CD4-positive, alpha-beta T cell treated with Interleukin-21 for 1 hour (primary cell): Measurements from ENCODE around the gene C20orf141.
"Not testable (repeated sequence)": the region's sequence is repeated elsewhere in the genome, so short reads cannot be mapped to it uniquely, and the experiment has no call there.

Experiments
- DNase-seq: peaks from one replicate; pipeline ENCODE4 v3.0.0-alpha.2; 2020

Gene C20orf141

GRCh38 chr20:2799688-2800520 lies 14.9 kb upstream of the C20orf141 start:
- DNase-seq = no peak

- DNase-seq = no peak
Measured at GRCh38 chr20:2800521-2801285, 14.1 kb upstream of the C20orf141 start, which contains the start of gene CPXM1. Gene CPXM1 (minus strand): TSS chr20:2800627. CDS start chr20:2800572, 55 bp downstream.

- no peak for DNase-seq
Measured at GRCh38 chr20:2801286-2801728, 13.5 kb upstream of the C20orf141 start.

- no peak for DNase-seq
Measured at GRCh38 chr20:2804041-2804828, 10.6 kb upstream of the C20orf141 start.

- DNase-seq = no peak
Measured at GRCh38 chr20:2804852-2805688, 9.7 kb upstream of the C20orf141 start.

- no peak for DNase-seq
Measured at GRCh38 chr20:2805689-2806350, 9.0 kb upstream of the C20orf141 start.

- DNase-seq = no peak
Measured at GRCh38 chr20:2806351-2806701, 8.5 kb upstream of the C20orf141 start.

GRCh38 chr20:2807019-2807418 lies 7.8 kb upstream of the C20orf141 start:
- DNase-seq = no peak

- DNase-seq = not testable (repeated sequence)
Measured at GRCh38 chr20:2807929-2808328, 6.9 kb upstream of the C20orf141 start.

GRCh38 chr20:2809690-2810089 lies 5.1 kb upstream of the C20orf141 start:
- no peak for DNase-seq

- DNase-seq = no peak
Measured at GRCh38 chr20:2812189-2812588, 2.6 kb upstream of the C20orf141 start.

- DNase-seq = no peak
Measured at GRCh38 chr20:2814076-2814475, 711 bp upstream of the C20orf141 start.

- no peak for DNase-seq
Measured at GRCh38 chr20:2815242-2815900, 584 bp downstream of the C20orf141 start.

GRCh38 chr20:2816030-2816582 lies 1.3 kb downstream of the C20orf141 start, which contains the start of gene TMEM239:
Gene TMEM239 (plus strand): TSS chr20:2816364. CDS start chr20:2816555, 191 bp downstream.
- DNase-seq = no peak

- no peak for DNase-seq
Measured at GRCh38 chr20:2816583-2817340, 2.0 kb downstream of the C20orf141 start.

- no peak for DNase-seq
Measured at GRCh38 chr20:2817341-2817726, 2.5 kb downstream of the C20orf141 start.

- no peak for DNase-seq
Measured at GRCh38 chr20:2817891-2818595, 3.3 kb downstream of the C20orf141 start.

- no peak for DNase-seq
Measured at GRCh38 chr20:2820084-2820895, 5.5 kb downstream of the C20orf141 start.
